COR-L47 (cell line): ENCODE data around the gene CPSF7.
"Not testable (repeated sequence)": the region's sequence is repeated elsewhere in the genome, so short reads cannot be mapped to it uniquely, and the experiment has no call there.

Experiments used
- DNase-seq: peaks from one replicate; lab custom pipeline; 2025; lab: John Stamatoyannopoulos, UW

The CPSF7 gene

DNA sequence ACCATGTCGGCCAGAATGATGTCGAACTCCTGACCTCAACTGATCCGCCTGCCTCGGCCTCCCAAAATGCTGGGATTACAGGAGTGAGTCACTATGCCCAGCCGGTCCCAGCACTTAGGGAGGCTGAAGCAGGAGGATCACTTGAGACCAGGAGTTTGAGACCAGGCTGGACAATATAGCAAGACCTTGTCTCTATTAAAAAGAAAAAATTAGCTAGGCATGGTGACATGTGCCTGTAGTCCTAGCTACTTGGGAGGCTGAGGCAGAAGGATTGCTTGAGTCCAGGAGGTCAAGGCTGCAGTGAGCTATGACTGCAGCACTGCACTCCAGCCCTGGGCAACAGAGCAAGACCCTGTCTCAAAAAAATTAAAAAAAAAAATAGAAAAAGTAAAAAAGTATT is 45.9 kb downstream of the CPSF7 start:
- not testable (repeated sequence) for DNase-seq

DNA sequence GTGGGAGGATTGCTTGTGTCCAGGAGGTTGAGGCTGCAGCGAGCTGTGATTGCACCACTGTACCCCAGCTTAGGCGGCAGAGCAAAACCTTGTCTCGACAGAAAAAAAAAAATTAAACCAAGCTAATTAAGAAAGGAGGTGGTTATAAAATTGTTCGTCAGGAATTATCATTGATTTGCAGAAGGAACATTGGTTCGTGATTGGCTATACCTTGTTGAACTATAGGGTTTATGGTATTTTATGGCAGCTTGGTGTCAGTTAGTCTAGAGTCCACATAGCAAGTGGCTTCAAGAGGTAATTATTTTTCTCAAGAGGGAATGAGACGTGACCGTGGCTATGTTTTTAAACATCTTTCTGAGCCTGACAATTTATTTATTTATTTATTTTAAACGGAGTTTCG is 48.9 kb downstream of the CPSF7 start:
- no peak for DNase-seq

DNA sequence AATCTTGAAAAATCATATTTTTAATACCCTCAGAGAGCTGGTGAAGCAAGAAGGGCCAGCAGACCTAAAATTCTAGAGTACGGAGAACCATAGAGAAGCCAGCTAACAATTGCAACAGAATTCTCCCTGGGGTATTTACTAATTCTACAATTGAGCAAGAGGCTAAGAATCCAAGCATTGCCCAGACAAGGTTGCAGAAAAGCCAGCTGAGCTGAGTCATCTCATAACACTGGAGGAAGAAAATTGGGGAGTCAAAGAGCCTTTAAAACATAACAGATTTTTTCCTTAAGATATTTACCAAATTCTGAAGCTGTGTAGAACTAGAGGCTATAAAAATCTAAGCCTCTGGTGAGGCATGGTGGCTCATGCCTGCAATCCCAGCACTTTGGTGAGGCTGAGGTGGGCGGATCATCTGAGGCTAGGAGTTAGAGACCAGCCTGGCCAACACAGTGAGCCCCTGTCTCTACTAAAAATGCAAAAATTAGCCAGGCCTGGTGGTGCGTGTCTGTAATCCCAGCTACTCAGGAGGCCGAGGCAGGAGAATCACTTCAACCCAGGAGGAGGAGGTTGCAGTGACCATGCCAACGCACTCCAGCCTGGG is 51.0 kb downstream of the CPSF7 start:
- no peak for DNase-seq

- no peak for DNase-seq
Measured at GRCh38 chr11:61377461-61378160, 52.2 kb downstream of the CPSF7 start.

- DNase-seq: no peak
Measured at GRCh38 chr11:61375761-61376108, 54.0 kb downstream of the CPSF7 start.

- no peak for DNase-seq
Measured at GRCh38 chr11:61372659-61373420, 56.9 kb downstream of the CPSF7 start.

DNA sequence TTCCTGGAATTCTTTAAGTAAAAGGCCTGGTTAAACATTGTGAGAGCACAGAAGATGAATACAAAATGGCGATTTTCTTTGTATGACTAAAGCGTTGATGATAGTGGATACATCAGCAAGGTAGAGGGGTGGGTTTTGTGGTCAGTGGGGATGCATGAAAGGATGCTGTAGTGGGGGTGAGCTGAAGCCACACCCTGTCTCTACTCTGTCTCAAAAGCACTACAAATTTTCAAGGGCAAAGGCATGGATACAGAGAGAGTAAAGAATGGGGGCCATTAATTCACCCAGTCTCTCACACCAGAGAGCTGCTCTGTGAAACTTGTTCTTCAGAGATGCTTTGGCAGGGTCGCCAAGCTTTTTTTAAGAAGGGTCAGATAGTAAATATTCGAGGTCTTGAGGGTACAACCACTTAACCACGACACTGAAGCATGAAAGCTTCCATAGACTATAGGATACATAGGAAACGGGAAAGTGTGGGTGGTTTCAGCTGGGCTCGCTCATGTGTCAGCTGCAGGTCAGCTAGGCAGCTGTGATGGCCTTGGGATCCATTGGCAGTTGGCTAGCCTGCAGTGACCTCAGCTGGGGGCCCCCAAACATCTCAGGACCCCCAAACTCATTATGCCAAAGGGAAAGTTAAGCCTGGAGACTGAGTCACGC is 59.3 kb downstream of the CPSF7 start:
- no peak for DNase-seq

DNA sequence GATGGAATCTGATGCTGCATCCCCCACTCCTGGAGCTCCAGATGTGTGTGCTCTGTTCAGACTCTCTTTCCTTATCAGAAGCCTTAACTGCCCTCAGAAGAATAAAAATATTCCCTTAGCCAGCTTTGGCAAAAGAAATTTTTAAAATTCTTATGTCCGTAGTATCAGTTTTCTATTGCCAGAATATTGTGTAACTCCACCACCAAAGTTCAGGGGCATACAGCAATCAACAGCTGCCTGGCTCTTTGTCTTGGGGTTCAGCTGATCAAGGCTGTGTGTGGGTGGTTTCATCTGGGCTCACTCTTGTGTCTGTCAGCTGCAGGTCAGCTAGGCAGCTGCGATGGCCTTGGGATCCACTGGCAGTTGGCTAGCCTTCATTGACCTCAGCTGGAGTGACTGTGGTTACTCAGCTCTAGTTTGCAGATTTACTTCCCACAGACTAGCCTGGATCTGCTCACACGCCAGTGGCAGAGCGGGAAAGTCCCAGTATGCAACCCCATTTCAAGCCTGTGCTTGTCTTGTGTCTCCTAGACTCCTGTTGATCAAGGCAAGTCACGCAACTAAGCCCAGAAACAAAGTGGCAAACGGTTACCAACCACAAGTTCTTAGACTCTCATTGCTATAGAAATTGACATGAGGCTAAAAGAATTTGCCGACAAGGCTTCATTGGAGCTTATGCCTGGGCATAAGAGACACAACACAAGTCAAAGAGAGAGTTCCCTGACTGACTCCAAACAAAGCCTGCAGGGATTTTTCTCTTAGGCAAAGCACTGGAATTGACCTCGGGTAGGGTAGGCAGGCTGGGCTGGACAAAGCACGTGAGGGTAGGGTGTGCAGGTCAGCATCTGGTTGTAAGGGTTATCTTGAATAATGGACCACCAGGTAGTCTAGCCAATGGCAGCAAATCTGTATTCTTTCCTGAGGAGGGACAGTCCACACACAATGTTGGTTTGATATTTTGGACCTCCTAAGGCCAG is 60.1 kb downstream of the CPSF7 start:
- no peak for DNase-seq

- DNase-seq: no peak
Measured at GRCh38 chr11:61368646-61369045, 61.1 kb downstream of the CPSF7 start.

GRCh38 chr11:61367406-61367805 is 62.4 kb downstream of the CPSF7 start:
- no peak for DNase-seq

GRCh38 chr11:61364012-61364675 is 65.6 kb downstream of the CPSF7 start:
- DNase-seq: no peak

GRCh38 chr11:61362542-61362875 is 67.3 kb downstream of the CPSF7 start:
- no peak for DNase-seq

DNA sequence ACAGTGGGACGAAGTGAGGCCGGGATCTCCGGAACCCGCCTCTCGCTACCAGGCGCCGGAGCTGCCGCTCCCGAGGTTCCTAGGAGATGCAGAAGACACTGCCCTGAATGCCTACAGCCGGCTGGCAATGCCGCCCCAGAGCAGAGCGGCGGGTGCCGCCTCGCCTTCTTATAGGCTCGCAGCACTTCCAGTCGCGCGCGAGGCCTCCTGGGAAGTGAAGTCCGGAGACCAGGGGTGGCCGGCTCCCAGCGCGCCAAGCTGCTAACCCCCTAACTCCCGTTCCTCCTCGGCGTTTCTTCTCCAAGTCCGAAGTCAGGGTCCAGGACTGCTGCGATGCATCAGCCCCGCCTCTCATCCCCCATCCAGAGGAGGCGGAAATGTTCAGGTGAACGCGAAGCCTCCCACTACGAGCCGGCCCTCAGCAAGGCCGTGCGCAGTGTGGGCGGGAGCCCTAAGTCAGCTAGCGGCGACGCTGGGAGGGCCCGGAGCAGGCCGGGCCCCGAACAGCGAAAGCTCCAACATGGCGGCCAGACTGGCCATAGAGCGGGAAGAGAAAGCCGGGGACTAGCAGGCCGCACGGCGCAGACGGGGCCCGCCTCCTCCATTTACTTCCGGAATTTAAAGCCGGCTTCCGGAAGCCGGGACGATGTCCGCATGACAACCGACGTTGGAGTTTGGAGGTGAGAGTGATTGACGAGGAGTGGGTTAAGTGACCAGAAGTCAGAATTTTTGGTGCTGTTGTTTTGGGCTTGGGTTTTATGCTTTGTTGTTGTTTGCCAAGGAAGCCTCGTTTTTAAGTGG is 67.8 kb downstream of the CPSF7 start, which contains the start of the genes CYB561A3 and TMEM138:
Gene CYB561A3, minus strand, starts transcription at position 142 of the 801 bp plus-strand sequence. CDS start 5,169 bp downstream, outside the sequence.
Gene TMEM138, plus strand, starts transcription at position 634 of the 801 bp plus-strand sequence. CDS start 2,017 bp downstream, outside the sequence.
- DNase-seq: peak; percentile 93

- no peak for DNase-seq
Measured at GRCh38 chr11:61361237-61361740, 68.5 kb downstream of the CPSF7 start.

DNA sequence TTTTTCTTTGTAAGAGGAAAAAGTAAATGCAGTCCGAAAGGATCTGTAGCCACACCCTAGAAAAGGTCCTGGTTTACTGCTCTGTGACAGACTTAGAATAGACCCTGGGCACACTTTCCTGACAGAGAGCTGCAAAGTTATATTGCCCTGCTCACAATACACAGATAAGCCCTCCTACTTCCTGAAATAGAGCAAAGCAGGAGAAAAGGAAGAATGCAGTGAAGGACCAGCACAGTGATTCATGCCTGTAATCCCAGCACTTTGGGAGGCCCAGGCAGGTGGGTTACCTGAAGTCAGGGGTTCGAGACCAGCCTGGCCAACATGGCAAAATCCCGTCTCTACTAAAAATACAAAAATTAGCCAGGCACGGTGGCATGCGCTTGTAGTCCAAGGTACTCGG is 70.3 kb downstream of the CPSF7 start:
- no peak for DNase-seq

- no peak for DNase-seq
Measured at GRCh38 chr11:61358566-61358965, 71.2 kb downstream of the CPSF7 start.

GRCh38 chr11:61357894-61358239 is 71.9 kb downstream of the CPSF7 start:
- DNase-seq: no peak

DNA sequence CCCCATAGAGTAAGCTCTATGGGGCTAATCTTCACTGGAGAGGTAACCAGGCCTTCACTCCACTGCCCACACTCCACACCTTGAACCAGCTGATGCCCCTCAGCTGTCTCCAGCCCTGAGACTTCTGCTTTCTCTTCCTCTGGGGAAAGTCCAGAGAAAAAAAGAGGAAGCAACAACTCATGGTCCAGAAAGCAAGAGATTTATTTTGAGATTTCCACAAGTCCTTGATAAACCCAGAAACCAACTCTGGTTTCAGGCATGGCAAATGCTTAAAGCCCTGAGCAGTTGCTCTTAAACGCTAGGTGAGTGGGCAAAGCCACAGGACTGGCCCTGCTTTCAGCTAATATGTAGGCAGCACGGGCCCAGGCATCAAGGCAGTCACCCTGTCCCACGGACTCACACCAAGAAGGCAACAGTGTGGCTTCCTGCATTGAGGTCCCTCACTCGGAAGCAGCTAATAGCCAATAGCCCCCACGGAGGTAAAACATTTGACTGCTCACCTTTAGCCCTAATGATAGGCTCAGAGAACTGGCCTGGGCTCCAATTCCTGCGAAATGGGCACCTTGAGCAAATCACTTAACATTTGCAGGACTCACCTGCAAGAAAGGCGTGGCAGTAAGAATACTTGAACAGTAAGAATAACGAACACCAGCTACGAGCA is 72.4 kb downstream of the CPSF7 start:
- DNase-seq: no peak

DNA sequence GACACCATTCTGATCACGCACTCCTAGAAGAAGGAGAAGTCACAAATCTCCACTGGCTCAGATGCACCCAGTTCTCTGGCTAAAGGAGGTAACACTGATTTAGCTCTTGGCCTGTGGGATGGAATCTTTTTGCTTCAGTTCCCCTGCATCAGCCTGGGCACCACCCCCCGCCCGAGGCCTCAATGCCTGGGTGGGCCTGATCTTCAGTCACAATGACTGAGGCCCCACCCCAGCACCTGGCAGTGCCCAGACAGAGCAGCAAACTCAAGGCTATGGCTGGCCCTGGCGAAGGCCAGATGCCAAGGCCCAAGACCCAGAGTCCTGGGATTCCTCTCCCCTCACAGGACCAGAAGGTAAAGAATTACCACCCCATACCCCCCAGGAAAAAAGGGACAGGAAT is 73.1 kb downstream of the CPSF7 start:
- no peak for DNase-seq
